ENCODE data around the gene SCGB1C1.
"Not testable (repeated sequence)": the region's sequence is repeated elsewhere in the genome, so short reads cannot be mapped to it uniquely, and the experiment has no call there.

The SCGB1C1 gene

DNA sequence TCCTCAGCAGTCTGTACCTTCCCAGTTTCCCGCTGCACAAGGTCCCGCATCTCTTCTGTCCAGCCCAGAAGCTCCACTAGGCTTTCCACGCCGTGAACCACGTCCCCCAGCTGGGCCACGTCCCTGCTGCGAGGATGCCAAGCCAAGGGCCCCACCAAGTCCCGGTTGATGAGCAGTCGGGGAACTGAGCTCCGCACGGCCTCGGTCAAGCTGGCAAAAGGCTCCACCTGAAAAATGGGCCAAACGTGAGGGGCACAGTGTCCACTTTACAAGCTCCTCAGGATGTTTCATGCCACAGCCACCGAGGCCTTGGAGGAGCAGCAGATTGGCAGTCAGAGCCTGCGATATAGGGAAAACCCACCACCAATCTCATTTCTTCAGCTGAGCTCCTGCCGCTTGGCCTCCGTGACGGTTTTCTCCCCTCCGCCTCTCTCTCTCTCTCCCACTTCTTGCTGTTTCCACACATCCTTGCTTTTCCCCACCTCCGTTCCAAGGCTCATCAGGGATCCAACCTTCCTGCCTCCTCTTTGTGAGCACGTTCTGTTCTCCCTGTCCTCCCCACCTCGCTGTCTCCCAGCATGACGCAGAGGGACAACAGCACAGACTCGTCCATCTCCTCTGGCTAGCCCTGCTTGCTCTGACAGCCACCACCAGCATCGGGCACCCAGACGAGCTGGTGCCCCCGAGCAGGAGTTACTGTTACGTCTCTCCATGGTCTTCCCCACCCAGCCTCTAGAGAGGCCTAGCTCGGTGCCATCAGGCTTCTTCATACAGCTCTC, 26.1 kb downstream of the SCGB1C1 start:
- DNase-seq, result no peak

DNA sequence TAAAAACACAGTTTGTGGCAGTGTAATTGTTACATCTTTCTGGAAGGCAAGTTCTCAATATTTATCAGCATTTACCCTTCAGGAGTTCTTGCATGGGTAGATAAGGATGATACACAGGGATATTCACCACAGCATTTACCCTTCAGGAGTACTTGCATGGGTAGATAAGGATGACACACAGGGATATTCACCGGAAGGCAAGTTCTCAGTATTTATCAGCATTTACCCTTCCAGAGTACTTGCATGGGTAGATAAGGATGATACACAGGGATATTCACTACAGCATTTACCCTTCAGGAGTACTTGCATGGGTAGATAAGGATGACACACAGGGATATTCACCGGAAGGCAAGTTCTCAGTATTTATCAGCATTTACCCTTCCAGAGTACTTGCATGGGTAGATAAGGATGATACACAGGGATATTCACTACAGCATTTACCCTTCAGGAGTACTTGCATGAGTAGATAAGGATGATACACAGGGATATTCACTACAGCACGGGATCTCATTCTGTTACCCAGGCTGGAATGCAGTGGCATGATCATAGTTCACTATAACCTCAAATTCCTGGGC, 27.9 kb downstream of the SCGB1C1 start:
- not testable (repeated sequence) for DNase-seq

- DNase-seq, result no peak
Observed at GRCh38 chr11:221539-221938, 28.7 kb downstream of the SCGB1C1 start.

- no peak for DNase-seq
Observed at GRCh38 chr11:221998-222789, 29.3 kb downstream of the SCGB1C1 start.

DNA sequence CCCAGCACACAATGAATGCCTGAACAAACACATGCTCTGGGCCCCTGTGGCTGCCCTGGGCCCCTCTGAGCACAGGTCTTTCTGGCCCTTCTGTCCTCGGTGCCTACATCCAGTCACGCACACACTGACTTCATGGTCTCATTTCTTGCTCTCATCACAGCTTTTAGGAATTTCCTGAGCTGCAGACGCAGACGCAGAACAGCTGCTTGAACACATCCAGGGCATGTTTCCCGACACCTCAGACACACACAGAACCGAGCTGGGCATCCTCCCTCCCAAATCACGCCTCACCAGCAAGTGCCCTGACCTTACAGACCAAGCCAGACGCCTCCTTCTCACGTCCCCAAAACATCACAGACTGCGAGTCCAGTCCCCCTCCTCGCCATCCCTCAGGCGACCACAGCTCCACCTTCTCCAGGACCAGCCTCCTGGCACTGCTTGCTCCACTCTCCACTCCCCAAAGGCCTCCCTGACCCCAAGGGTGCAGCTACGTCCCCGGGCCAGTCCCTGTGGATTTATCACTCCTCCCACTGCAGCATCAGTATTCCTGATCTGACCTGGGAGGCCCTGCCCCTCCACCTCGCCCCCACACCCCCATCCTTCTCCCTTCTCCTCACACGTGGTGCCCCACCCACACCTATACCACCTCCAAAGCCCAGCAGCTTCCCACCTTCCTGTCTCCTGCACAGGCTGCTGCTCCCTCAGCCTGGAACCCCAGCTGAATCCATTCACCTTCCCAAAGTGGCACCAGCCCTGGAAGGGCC, 30.3 kb downstream of the SCGB1C1 start:
- no peak for DNase-seq

DNA sequence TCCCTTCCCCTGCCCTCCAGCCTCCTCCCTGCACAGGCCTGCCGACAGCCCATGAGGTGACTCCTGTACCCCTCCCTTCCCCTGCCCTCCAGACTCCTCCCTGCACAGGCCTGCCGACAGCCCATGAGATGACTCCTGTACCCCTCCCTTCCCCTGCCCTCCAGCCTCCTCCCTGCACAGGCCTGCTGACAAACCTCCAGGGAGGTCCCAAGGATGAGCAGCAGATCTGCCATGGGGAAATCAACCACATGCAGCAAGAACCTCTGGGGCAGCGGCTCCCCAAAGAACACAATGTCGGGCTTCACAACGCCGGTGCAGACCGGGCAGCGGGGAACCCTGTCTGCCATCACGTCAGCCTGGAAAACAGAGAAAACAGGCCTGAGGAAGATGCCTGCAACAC, 31.0 kb downstream of the SCGB1C1 start:
- DNase-seq, result no peak

- no peak for DNase-seq
Observed at GRCh38 chr11:224424-224823, 31.5 kb downstream of the SCGB1C1 start.

- DNase-seq, result no peak
Observed at GRCh38 chr11:225734-226453, 33.0 kb downstream of the SCGB1C1 start.

DNA sequence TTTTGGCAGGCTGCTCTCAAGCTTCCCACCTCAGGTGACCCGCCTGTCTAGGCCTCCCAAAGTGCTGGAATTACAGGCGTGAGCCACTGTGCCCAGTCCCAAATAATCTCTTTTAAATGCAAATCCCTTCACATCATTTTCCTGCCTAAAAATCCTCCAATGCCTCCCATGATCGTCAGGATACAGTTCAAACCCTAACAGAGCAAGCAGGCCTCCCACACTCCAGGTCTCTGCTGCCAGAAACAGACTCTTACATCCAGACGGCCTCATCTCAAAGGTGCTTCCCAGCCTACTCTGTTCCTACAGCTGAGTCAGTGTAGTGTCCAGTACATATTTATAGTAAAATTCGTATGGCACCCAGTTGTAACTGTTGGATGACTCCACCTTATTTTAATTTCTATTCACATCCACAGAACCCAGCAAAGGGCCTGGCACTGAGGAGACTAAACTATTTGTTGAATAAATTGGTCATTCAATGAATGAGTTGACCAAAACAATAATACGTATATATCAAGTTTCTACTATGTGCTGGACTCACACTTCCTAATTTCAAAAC, 35.0 kb downstream of the SCGB1C1 start:
- no peak for DNase-seq

- DNase-seq, result no peak
Observed at GRCh38 chr11:230431-230830, 37.6 kb downstream of the SCGB1C1 start.

GRCh38 chr11:232783-233565, 40.1 kb downstream of the SCGB1C1 start:
- DNase-seq, result no peak

DNA sequence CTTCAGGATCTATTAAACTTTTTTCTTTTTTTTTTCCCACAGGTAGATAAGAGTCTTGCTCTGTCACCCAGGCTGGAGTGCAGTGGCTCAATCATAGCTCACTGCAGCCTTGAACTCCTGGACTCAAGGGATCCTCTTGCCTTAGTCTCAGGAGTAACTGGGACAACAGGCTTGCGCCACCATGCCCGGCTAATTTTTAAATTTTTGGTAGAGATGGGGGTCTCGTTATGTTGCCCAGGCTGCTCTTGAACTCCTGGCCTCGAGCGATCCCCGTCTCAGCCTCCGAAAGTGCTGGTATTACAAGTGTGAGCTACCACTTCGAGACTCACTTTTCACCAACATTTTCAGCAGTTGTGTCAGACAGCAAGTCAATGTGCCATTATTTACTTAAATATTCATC, 42.3 kb downstream of the SCGB1C1 start:
- DNase-seq, result no peak

DNA sequence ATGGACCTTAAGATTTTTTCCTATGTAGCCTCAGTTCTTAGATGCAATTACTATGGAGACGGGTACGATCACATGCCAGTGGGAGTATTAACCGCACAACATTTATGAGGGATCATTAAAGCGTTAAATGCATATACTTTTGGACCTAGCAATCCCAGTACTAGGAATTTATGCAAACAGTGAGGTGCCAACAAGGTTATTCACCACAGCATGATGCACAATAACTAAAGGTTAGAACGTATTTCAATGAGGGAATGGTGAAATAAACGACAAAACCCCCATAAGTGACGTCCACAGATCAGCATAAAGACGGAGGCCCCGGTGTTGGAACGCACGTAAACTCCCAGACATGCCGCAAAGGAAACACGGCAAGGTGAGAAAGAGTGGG, 42.7 kb downstream of the SCGB1C1 start:
- no peak for DNase-seq

GRCh38 chr11:235997-236773, 43.3 kb downstream of the SCGB1C1 start, which contains the start of gene SIRT3:
SIRT3 (minus strand) TSS chr11:236342; CDS start chr11:236328, 14 bp downstream.
- peak; percentile 81 to 82 for DNase-seq

DNA sequence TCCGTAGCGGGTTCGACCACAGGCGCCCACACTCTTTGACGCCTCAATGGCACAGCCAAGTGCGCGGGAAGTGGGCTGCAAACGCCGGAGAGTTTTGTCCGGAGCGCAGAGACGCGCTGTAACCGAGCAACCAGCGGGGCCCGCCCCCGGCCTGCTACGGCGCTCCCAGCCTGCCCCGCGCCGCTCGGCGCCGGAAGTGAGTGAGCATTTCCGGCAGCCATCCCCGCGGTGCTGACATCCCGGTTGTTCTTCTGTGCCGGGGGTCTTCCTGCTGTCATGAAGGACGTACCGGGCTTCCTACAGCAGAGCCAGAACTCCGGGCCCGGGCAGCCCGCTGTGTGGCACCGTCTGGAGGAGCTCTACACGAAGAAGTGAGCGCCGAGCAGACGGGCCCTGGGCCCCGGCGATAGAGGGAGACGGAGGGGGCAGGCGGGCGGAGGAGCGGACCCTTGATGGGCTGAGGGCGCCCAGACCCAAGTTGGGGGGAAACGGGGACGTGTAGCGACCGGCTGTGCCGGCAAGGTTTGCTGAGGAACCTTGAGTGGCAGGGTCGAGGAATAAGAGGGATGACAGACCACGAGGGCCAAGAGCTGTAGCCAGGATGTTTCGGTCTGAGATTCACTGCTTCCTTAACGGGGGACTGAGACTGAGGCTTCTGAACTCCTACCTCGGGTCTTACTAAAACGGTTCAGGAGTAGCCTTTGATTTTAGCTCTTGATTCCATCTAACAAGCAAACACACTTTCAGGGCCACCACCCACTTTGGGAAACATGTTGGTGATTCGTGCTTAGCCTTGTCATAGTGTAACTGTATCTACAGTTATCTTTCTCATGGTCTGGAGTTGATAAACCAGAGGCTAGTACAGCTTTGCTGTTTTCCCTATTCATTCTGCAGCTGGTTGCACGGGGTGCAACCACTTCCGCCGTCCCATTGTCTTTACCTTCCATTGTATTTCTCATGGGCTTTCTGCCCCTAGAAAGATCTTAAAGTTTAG, 44.2 kb downstream of the SCGB1C1 start, which contains the start of gene PSMD13:
PSMD13 (plus strand) TSS at position 203 of the 994 bp plus-strand sequence; CDS start at position 277, 74 bp downstream.
- peak; percentile 75 to 90 for DNase-seq

DNA sequence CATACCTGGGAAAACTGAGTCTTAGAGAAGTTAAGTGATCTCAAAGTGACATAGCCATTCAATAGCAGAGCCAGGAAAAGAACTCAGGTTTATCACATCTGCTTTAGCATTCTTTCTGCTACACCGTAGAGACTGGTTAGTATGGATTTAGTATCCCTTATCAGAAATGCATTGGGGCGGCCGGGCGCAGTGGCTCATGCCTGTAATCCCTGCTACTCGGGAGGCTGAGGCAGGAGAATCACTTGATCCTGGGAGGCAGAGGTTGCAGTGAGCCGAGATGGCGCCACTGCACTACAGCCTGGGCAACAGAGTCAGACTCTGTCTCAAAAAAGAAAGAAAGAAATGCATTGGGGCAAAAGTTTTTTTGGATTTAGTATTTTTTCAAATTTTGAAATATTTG, 45.5 kb downstream of the SCGB1C1 start:
- not testable (repeated sequence) for DNase-seq

DNA sequence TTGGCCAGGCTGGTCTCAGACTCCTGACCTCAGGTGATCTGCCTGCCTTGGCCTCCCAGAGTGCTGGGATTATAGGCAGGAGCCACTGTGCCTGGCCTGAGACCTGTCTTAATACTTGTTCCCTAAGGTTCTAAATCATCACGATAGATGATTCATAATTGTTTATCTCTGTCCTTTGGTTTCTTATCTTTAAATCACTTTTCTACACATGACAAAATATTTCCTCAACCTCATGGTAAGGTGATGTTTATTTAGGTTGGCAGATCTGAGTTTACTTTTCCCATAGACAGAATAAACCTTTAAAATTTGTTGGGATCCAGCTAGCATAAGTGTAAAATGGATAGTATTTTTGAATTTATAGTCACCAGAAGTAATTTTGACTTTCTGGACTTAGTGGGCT, 47.4 kb downstream of the SCGB1C1 start:
- DNase-seq, result no peak

GRCh38 chr11:241634-242033, 48.8 kb downstream of the SCGB1C1 start:
- DNase-seq, result no peak

Data from NCI-H1930 (cell line).